ENCODE data around the gene DXO.

DXO gene

GRCh38 chr6:31922942-31923341 lies 49.0 kb downstream of the DXO start:
- no peak for DNase-seq

- DNase-seq, result peak; percentile 1
Measured at GRCh38 chr6:31920811-31921210, 51.1 kb downstream of the DXO start.
